GM12891 (cell line): ENCODE results near the gene NKG7.

Source experiments
- PAX5 ChIP-seq: IDR thresholded peaks from 2 replicates; pipeline ENCODE4 v1.6.1; 2011; ENCODE audit warnings: low read length, moderate library complexity, mild to moderate bottlenecking; ENCODE audit not compliant: insufficient read depth, severe bottlenecking
- POLR2A ChIP-seq: IDR thresholded peaks from 2 replicates; pipeline ENCODE4 v1.6.1; 2011; ENCODE audit warnings: low read depth, low read length, control low read depth
- POLR2AphosphoS5 ChIP-seq: IDR thresholded peaks from 2 replicates; pipeline ENCODE4 v1.6.1; 2011; ENCODE audit warnings: low read depth, low read length, control low read depth
- TAF1 ChIP-seq: IDR thresholded peaks from 2 replicates; pipeline ENCODE4 v1.6.1; 2011; ENCODE audit warnings: low read depth, low read length, control low read depth

DNA sequence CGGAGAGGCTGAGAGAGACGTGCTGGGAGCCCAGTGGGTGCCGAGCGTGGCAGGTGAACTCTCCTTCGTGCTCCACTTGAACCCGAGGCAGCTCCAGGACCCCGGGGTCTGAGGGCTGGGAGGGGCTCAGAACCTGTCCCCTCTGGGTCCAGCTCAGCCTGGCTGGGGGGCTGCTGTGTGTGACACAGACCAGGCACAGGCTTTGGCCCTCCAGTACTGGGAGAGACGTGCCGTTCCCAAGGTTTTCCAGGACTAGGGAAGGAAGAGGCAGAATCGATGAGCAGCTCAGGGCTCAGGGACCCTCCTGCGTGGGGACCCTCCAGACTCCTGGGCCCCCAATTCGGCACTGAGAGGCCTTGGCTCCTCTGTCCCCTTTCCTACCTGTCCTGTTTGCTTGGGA lies 42.7 kb upstream of the NKG7 start:
- TF ChIP-seq POLR2AphosphoS5 (no peak), PAX5 (no peak), POLR2A (no peak), TAF1 (no peak)
